Breast epithelium (tissue), 3 donors: ENCODE data around the gene CEP128.

ENCODE experiments used
- POLR2A ChIP-seq: fragments of 450-650 bp; IDR thresholded peaks from one replicate; pipeline ENCODE4 v1.6.1; 2016; ENCODE audit warnings: antibody characterized with exemption, mild to moderate bottlenecking, moderate library complexity
- POLR2AphosphoS5 ChIP-seq, 3 donors: sonication (generic); formaldehyde crosslinking; IDR thresholded peaks; one replicate each; pipeline ENCODE4 v1.6.1; 2017; ENCODE audit warnings: antibody characterized with exemption in 3 of 3
- TF ChIP-seq, protein P1 (sequence below), 3 donors: fragments of 450-650 bp; IDR thresholded peaks; one replicate each; pipeline ENCODE4 v1.5.1; 2016 to 2017; ENCODE audit warnings: antibody characterized with exemption in 3 of 3, mild to moderate bottlenecking in 3 of 3, moderate library complexity in 3 of 3

DNA sequence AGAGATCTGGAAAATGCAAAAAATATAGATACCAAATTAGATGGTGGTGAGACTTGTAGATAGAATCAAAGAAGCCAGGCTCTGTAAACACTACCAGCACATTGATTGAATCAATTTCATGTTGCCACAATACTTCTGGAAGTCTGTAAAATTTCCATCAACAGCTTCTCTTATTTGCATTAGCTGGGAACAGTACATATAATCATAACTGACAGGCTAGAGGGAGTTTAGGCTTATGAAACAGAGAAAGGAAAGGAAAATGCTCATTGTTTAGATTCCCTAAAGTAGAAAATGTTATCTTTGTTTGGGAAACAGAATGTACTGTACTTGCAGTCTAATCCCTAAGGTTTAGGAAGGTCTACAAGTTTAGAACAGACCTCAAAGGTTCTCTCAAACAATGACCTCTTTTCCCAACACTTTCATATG is 335.2 kb downstream of the CEP128 start:
- TF ChIP-seq POLR2AphosphoS5 (IDR thresholded peaks at IDR 0.05) (no peak), POLR2A (no peak)
- TF ChIP-seq, protein P1, sequence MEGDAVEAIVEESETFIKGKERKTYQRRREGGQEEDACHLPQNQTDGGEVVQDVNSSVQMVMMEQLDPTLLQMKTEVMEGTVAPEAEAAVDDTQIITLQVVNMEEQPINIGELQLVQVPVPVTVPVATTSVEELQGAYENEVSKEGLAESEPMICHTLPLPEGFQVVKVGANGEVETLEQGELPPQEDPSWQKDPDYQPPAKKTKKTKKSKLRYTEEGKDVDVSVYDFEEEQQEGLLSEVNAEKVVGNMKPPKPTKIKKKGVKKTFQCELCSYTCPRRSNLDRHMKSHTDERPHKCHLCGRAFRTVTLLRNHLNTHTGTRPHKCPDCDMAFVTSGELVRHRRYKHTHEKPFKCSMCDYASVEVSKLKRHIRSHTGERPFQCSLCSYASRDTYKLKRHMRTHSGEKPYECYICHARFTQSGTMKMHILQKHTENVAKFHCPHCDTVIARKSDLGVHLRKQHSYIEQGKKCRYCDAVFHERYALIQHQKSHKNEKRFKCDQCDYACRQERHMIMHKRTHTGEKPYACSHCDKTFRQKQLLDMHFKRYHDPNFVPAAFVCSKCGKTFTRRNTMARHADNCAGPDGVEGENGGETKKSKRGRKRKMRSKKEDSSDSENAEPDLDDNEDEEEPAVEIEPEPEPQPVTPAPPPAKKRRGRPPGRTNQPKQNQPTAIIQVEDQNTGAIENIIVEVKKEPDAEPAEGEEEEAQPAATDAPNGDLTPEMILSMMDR (IDR thresholded peaks at IDR 0.05), result no peak
